GM19035 (cell line): ENCODE data around the gene MYH11.
"Not testable (repeated sequence)": the region's sequence is repeated elsewhere in the genome, so short reads cannot be mapped to it uniquely, and the experiment has no call there.

Source experiments
- ATAC-seq: cut with Tn5 transposase; IDR thresholded peaks from one replicate; pipeline ENCODE4 v1.9.1; 2021; ENCODE audit not compliant: unreplicated experiment

The MYH11 gene

GRCh38 chr16:15686287-15686686 lies 170.5 kb downstream of the MYH11 start:
- ATAC-seq: no peak

GRCh38 chr16:15682105-15682570 lies 174.7 kb downstream of the MYH11 start:
- no peak for ATAC-seq

GRCh38 chr16:15677447-15677846 lies 179.4 kb downstream of the MYH11 start:
- no peak for ATAC-seq

- ATAC-seq: no peak
Measured at GRCh38 chr16:15676506-15676905, 180.3 kb downstream of the MYH11 start.

- no peak for ATAC-seq
Measured at GRCh38 chr16:15674571-15674970, 182.3 kb downstream of the MYH11 start.

GRCh38 chr16:15672514-15673167 lies 184.2 kb downstream of the MYH11 start:
- no peak for ATAC-seq

GRCh38 chr16:15672127-15672513 lies 184.7 kb downstream of the MYH11 start:
- not testable (repeated sequence) for ATAC-seq

GRCh38 chr16:15671530-15672117 lies 185.2 kb downstream of the MYH11 start:
- ATAC-seq: no peak

- no peak for ATAC-seq
Measured at GRCh38 chr16:15667091-15667742, 189.6 kb downstream of the MYH11 start.

- ATAC-seq: no peak
Measured at GRCh38 chr16:15665107-15665506, 191.7 kb downstream of the MYH11 start.

GRCh38 chr16:15660203-15660601 lies 196.6 kb downstream of the MYH11 start:
- no peak for ATAC-seq

GRCh38 chr16:15658556-15658955 lies 198.3 kb downstream of the MYH11 start:
- no peak for ATAC-seq

GRCh38 chr16:15658149-15658548 lies 198.7 kb downstream of the MYH11 start:
- no peak for ATAC-seq

- not testable (repeated sequence) for ATAC-seq
Measured at GRCh38 chr16:15655561-15655960, 201.3 kb downstream of the MYH11 start.

- ATAC-seq: no peak
Measured at GRCh38 chr16:15654591-15654990, 202.2 kb downstream of the MYH11 start.

GRCh38 chr16:15653227-15653626 lies 203.6 kb downstream of the MYH11 start:
- ATAC-seq: no peak
